GM21529 (cell line): Measurements from ENCODE around the gene PUS1.

Experiments
- ATAC-seq: cut with Tn5 transposase; IDR thresholded peaks from one replicate; pipeline ENCODE4 v1.9.1; 2021; ENCODE audit not compliant: unreplicated experiment

PUS1 gene

DNA sequence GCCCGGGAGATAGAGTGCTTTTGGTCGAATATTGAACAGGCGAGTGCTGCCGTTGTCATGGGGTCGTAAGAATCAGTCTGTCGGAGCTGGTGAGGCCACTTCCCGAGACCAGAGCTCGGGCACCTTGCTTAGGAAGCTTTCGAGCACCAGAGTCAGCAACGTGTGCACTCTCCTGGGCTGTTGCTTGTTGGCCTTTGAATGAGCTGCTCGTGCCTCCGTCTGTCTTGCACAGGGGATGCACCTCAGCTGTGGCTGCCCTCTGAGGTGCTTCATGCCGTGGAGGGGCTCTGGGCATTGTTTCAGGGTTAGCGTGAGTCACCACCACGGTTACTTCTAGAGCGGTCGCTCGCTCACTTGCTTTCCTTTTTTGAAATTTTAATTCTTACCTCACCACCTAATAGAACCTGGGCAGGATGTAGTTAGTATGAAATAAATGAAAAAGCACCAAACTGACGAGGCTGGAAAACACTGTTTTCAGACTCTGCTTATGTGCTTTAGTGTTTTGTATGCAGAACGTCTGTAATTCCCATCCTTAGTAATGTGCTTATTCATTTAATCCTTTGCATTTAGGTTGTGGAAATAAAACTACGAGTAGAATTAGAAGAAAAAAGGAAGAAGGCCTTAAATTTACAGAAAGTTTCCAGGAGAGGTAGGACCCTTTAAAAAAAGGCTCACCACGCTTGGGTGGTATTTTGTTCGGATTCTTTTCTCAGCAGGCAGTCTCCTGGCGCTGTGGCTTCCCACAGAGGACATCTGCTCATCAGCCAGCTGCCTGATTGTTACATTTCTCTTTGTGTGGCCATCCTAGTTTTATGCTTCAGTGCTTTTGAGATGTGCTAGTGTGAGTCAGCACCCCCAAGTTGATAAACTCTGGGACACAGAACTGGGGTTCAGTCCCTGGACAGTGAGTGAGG lies 61.2 kb downstream of the PUS1 start:
- ATAC-seq = no peak

DNA sequence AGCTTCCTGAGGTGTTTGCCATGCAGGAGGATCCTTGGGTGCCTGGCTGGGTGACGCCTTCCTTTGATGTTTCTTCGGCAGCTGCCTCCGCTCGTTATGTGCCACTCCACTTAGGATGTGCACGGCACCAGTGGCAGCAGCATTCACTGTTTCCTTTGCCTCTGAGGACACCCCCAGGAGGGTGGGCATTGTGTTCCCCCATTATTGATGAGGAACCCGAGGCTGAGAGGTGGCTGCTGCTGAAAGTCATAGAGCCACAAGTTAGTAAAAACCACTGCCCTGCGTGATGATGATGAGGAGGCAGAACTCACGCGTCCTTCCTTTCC lies 61.9 kb downstream of the PUS1 start:
- ATAC-seq = no peak

DNA sequence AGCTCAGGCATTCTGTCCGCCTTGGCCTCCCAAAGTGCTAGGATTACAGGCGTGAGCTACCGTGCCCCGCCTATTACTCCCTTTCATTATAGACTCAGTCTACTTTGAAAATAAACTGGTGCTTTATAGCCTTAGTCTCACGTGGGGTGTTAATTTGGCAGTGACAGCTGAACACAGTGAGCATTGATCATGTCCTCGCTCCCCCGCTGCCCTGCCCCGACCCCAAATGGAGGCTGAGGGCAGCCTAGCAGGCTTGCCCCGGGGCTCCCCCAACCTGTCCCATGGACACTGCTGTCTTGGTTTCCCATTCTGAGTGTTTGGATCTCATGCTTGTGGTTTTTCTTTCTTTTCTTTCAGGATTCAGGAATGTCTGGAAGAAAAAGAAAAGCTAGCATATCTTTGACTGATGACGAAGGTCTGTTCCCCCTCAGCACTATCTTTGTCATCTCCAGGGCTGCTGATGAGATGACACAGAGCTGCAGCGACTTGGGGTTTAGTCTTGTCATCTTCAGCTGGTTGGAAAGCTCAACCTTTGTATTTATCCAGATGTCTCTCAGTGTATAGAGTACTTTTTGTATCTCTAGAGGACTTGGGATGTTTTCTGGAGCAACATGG lies 62.8 kb downstream of the PUS1 start:
- ATAC-seq = no peak

DNA sequence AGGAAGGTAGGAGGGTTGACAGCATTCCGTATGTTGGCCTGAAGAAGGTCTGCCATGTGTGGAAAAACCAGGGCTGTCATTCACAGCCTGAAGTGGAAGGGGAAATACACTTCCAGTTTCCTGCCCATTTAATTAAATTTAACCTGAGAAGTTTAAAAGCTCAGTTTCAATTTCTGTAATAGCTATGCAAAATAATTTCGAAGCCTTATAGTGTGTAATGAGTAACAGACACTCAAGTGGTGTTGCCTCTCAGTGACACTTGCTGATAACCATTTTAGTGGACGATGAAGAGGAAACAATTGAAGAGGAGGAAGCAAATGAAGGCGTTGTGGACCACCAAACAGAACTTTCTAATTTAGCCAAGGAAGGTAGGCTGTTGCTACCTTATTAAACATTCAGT lies 65.5 kb downstream of the PUS1 start:
- peak; percentile 87 for ATAC-seq
